Ovary (tissue), 9 donors: ENCODE measurements around the gene YPEL4. TPM values are rescaled to one million over a fixed set of nuclear protein-coding genes. Genes with fewer than 3 reads are reported as not detected.
A peak's percentile ranks its signal among the peaks of the same experiment; 100 is the strongest.
"Not testable (repeated sequence)": the region's sequence is repeated elsewhere in the genome, so short reads cannot be mapped to it uniquely, and the experiment has no call there.

ENCODE experiments used
- DNase-seq, 5 donors: peaks; one replicate each; pipeline ENCODE4 v3.0.0-alpha.2; 2019 to 2020
- H3K27ac ChIP-seq, 2 donors: fragments of 200-600 bp; one replicate each; pipeline versions ENCODE4 v1.5.1 to v1.8.0; 2019 to 2022
- H3K27me3 ChIP-seq: fragments of 200-600 bp; one replicate; pipeline ENCODE4 v1.8.0; 2022
- H3K36me3 ChIP-seq: fragments of 200-600 bp; sonication (generic); one replicate; pipeline ENCODE4 v1.5.1; 2019
- H3K4me1 ChIP-seq: one replicate; pipeline ENCODE4 v1.8.1; 2013; ENCODE audit warnings: mild to moderate bottlenecking, moderate library complexity; ENCODE audit not compliant: insufficient read depth
- H3K4me3 ChIP-seq: fragments of 200-600 bp; sonication (generic); one replicate; pipeline ENCODE4 v1.5.1; 2017
- H3K9me3 ChIP-seq, 2 donors: fragments of 200-600 bp in 1 of 2; sonication (generic) in 1 of 2; one replicate each; pipeline versions ENCODE4 v1.5.1 to v1.8.1; 2013 to 2019; ENCODE audit warnings: mild to moderate bottlenecking in 1 of 2, moderate library complexity in 1 of 2
- EP300 ChIP-seq: sonication (generic); formaldehyde crosslinking; IDR thresholded peaks from one replicate; pipeline ENCODE4 v1.6.1; 2017; ENCODE audit warnings: antibody characterized with exemption
- POLR2A ChIP-seq: fragments of 450-650 bp; IDR thresholded peaks from one replicate; pipeline ENCODE4 v1.6.1; 2017; ENCODE audit warnings: antibody characterized with exemption, mild to moderate bottlenecking, moderate library complexity
- whole genome bisulfite sequencing, 3 donors: extraction: QIAGEN DNeasy Blood & Tissue Kit in 1 of 3; methylation state at CpG; one replicate each; pipeline versions ENCODE4 v1.1.5 to v1.1.7; 2013 to 2017; 5-methylcytosine and 5-hydroxymethylcytosine counted together
- intact Hi-C, 4 donors: fragments of 100-400 bp; cut with DNase I; formaldehyde crosslinking; loops; one replicate each; pipeline versions ENCODE4 v1.11.0 to v1.15.1; 2022 to 2023
- polyA plus RNA-seq, 2 donors: library from polyadenylated mRNA; stranded (reverse); fragments of 200-250 nt in 1 of 2; fragments of 350-450 nt in 1 of 2; fragmentation: Illumina TruSeq in 1 of 2; extraction: RNeasy Lipid Tissue Mini Kit (QIAGEN cat#74804) in 1 of 2; gene quantifications; one replicate each; pipeline ENCODE4 v1.2.3, GENCODE V29; 2013 to 2014
- total RNA-seq, 7 donors: library from RNA; depleted of rRNA in 2 of 7; stranded (reverse); fragments of >200 nt in 2 of 7; fragmentation: NEBNext Ultra II Directional in 3 of 7; extraction: Animal tissue kit (Norgen Biotek cat#: 25700) in 3 of 7; gene quantifications; one replicate each; pipeline versions ENCODE4 v1.1.0 to v1.2.4, GENCODE V29; 2016 to 2023
- TF ChIP-seq, protein P1 (sequence below), 3 donors: fragments of 450-650 bp in 2 of 3; fragments of 200-600 bp in 1 of 3; IDR thresholded peaks; one replicate each; pipeline versions ENCODE4 v1.5.1 to v1.8.0; 2016 to 2022; ENCODE audit warnings: antibody characterized with exemption in 3 of 3, mild to moderate bottlenecking in 1 of 3
- donor health status: DM: no; HTN: no; CAD: no; lungs with moderate emphysema.
- donor health status: DM: no; HTN: no; CAD: no.
- donor health status: Bipolar disorder and iron deficiency.
- donor health status: DM: yes; HTN: yes; CAD: no.
- donor health status: DM: no; HTN: no; CAD: no.
- donor health status: DM: yes; HTN: yes; CAD: no.

YPEL4 gene
- total and polyA plus RNA-seq, 9 donors: 2.1 to 15.3 (median 6.5) TPM

DNA sequence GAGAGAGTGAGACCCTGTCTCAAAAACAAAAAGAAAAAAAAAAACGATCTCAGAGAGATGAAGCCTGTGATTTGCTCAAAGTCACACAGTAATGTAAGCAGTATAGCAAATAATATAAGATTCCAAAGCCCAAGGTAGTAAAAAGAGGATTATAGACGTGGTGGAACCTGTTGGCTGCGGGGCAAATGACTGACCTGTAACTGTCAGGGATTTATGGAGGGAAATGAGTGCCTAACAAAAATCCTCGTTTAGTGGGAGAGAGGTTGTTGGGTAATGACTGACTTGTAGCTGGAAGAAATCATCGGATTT lies 7.1 kb upstream of the YPEL4 start:
- no peak for DNase-seq
- 11 to 12% (median 12%) methylated on average over 5 of the region's 5 CpGs for WGBS, 3 donors
- H3K36me3 ChIP-seq: no peaks in the 10 kb centered on the region
- peak overlapping the region; percentile 42 for H3K4me3 ChIP-seq
- intact Hi-C loops: loop anchor here in 1 of 4 donors (10.0 kb wide), 1 partner anchor 332 kb away; the partner anchor contains the start of gene TNKS1BP1
- TF ChIP-seq, protein P1, sequence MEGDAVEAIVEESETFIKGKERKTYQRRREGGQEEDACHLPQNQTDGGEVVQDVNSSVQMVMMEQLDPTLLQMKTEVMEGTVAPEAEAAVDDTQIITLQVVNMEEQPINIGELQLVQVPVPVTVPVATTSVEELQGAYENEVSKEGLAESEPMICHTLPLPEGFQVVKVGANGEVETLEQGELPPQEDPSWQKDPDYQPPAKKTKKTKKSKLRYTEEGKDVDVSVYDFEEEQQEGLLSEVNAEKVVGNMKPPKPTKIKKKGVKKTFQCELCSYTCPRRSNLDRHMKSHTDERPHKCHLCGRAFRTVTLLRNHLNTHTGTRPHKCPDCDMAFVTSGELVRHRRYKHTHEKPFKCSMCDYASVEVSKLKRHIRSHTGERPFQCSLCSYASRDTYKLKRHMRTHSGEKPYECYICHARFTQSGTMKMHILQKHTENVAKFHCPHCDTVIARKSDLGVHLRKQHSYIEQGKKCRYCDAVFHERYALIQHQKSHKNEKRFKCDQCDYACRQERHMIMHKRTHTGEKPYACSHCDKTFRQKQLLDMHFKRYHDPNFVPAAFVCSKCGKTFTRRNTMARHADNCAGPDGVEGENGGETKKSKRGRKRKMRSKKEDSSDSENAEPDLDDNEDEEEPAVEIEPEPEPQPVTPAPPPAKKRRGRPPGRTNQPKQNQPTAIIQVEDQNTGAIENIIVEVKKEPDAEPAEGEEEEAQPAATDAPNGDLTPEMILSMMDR (IDR thresholded peaks at IDR 0.05): no peak
- TF ChIP-seq POLR2A (no peak), EP300 (no peak)
- H3K4me1 ChIP-seq: peaks cover 5% of the 10 kb centered on the region
- peak overlapping the region; percentile 56 to 84 for H3K27ac ChIP-seq
- no peaks in the 10 kb centered on the region for H3K27me3 ChIP-seq
- no peaks in the 10 kb centered on the region for H3K9me3 ChIP-seq

- H3K4me3 ChIP-seq: no peak overlapping the region
- 15 to 22% (median 21%) methylated on average over 3 of the region's 3 CpGs for WGBS, 3 donors
- TF ChIP-seq POLR2A (no peak), EP300 (no peak)
- TF ChIP-seq, protein P1 (IDR thresholded peaks at IDR 0.05): no peak
- H3K27me3 ChIP-seq: no peaks in the 10 kb centered on the region
- intact Hi-C loops: loop anchor here in 1 of 4 donors (10.0 kb wide), 1 partner anchor 328 kb away; the partner anchor contains the start of gene TNKS1BP1
- no peaks in the 10 kb centered on the region for H3K9me3 ChIP-seq
- H3K36me3 ChIP-seq: no peaks in the 10 kb centered on the region
- no peak for DNase-seq
- H3K4me1 ChIP-seq: peaks cover 9% of the 10 kb centered on the region
- no peak overlapping the region for H3K27ac ChIP-seq
Measured at GRCh38 chr11:57653163-57653562, 3.5 kb upstream of the YPEL4 start.

GRCh38 chr11:57652662-57653061 lies 3.0 kb upstream of the YPEL4 start:
- Histone ChIP-seq H3K9me3 (no peaks in the 10 kb centered on the region), H3K36me3 (no peaks in the 10 kb centered on the region), H3K4me3 (no peak overlapping the region), H3K4me1 (peaks cover 12% of the 10 kb centered on the region), H3K27me3 (no peaks in the 10 kb centered on the region), H3K27ac (no peak overlapping the region)
- 28 to 38% (median 35%) methylated on average over 3 of the region's 3 CpGs for WGBS, 3 donors
- intact Hi-C loops: loop anchor here in 1 of 4 donors (10.0 kb wide), 1 partner anchor 328 kb away; the partner anchor contains the start of gene TNKS1BP1
- TF ChIP-seq, protein P1 (IDR thresholded peaks at IDR 0.05): no peak
- TF ChIP-seq EP300: no peak
- no peak for DNase-seq

DNA sequence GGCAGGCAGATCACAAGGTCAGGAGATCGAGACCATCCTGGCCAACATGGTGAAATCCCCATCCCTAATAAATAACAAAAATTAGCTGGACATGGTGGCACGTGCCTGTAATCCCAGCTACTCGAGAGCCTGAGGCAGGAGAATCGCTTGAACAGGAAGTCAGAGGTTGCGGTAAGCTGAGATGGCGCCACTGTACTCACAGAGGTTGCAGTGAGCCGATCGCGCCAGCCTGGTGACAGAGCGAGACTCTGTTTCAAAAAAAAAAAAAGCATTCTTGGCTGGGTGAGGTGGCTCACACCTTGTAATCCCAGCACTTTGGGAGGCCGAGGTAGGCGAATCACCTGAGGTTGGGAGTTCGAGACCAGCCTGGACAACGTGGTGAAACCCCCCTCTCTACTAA lies 2.5 kb upstream of the YPEL4 start:
- H3K36me3 ChIP-seq, H3K4me3 ChIP-seq, DNase-seq, H3K27ac ChIP-seq, H3K9me3 ChIP-seq, H3K27me3 ChIP-seq: not testable (repeated sequence)
- intact Hi-C loops: loop anchor here in 1 of 4 donors (10.0 kb wide), 1 partner anchor 327 kb away; the partner anchor contains the start of gene TNKS1BP1
- WGBS, 3 donors: 77 to 80% (median 77%) methylated on average over 14 of the region's 14 CpGs
- peaks cover 14% of the 10 kb centered on the region for H3K4me1 ChIP-seq

DNA sequence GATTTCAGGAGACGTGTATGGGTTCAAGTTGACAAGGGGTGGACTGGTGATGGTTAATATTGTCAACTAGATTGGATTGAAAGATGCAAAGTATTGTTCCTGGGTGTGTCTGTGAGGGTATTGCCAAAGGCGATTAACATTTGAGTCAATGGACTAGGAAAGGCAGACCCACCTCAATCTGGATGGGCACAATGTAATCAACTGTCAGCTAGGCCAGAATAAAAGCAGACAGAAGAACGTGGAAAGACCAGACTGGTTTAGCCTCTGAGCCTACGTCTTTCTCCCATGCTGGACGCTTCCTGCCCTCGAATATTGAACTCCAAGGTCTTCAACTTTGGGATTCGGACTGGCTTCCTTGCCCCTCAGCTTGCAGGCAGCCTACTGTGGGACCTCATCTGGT lies 1.7 kb upstream of the YPEL4 start:
- 76 to 83% (median 81%) methylated on average over 7 of the region's 7 CpGs for WGBS, 3 donors
- no peaks in the 10 kb centered on the region for H3K27me3 ChIP-seq
- H3K4me3 ChIP-seq: no peak overlapping the region
- H3K4me1 ChIP-seq: peaks cover 21% of the 10 kb centered on the region
- DNase-seq: no peak
- TF ChIP-seq EP300: no peak
- TF ChIP-seq, protein P1 (IDR thresholded peaks at IDR 0.05): no peak
- TF ChIP-seq POLR2A: no peak
- H3K9me3 ChIP-seq: no peaks in the 10 kb centered on the region
- H3K27ac ChIP-seq: no peak overlapping the region
- intact Hi-C loops: loop anchor here in 1 of 4 donors (10.0 kb wide), 1 partner anchor 327 kb away; the partner anchor contains the start of gene TNKS1BP1
- no peaks in the 10 kb centered on the region for H3K36me3 ChIP-seq
